Measurements from ENCODE around the gene KLHL33.

DNA sequence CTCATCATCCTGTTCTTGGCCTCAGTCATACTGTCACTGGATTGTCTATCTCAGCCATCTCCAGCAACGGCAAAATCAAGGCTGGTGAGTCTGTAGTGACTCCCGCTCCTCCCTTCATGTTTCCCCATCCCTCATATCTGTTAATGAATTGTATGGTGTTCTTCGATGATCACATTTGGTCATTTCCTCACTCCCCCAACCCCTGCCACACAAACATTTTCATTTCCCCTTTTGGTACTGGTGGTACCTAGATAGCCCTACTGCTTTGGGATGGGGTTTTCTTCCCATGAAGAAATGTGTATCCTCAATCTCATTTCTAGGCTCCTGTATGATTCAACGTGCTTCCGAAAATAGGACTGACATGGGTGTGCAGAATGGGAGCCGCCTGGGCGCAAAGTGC lies 2.7 kb upstream of the KLHL33 start:
- no peak for TF ChIP-seq POLR2AphosphoS5 (IDR thresholded peaks at IDR 0.05)
- TF ChIP-seq, protein P1, sequence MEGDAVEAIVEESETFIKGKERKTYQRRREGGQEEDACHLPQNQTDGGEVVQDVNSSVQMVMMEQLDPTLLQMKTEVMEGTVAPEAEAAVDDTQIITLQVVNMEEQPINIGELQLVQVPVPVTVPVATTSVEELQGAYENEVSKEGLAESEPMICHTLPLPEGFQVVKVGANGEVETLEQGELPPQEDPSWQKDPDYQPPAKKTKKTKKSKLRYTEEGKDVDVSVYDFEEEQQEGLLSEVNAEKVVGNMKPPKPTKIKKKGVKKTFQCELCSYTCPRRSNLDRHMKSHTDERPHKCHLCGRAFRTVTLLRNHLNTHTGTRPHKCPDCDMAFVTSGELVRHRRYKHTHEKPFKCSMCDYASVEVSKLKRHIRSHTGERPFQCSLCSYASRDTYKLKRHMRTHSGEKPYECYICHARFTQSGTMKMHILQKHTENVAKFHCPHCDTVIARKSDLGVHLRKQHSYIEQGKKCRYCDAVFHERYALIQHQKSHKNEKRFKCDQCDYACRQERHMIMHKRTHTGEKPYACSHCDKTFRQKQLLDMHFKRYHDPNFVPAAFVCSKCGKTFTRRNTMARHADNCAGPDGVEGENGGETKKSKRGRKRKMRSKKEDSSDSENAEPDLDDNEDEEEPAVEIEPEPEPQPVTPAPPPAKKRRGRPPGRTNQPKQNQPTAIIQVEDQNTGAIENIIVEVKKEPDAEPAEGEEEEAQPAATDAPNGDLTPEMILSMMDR (IDR thresholded peaks at IDR 0.05) = no peak
- no peak for TF ChIP-seq POLR2A (IDR thresholded peaks at IDR 0.05)

Measured in stomach (tissue), 4 donors.